Lung (tissue), 12 donors: Measurements from ENCODE around the gene KRTAP5-9. TPM values are rescaled to one million over a fixed set of nuclear protein-coding genes. Genes with fewer than 3 reads are reported as not detected.
"Not testable (repeated sequence)": the region's sequence is repeated elsewhere in the genome, so short reads cannot be mapped to it uniquely, and the experiment has no call there.

Source experiments
- ATAC-seq: fragments of 200-7000 bp; cut with Tn5 transposase; one replicate; pipeline ENCODE4 v1.9.1; 2020; ENCODE audit warnings: moderate number of reproducible peaks; ENCODE audit not compliant: insufficient read depth, low FRiP score
- DNase-seq, 3 donors: peaks; one replicate each; pipeline ENCODE4 v3.0.0-alpha.2; 2013 to 2017
- H3K27ac ChIP-seq, 2 donors: one replicate each; pipeline ENCODE4 v1.5.1; 2013; ENCODE audit warnings: mild to moderate bottlenecking in 2 of 2, moderate library complexity in 2 of 2, control low read depth in 1 of 2, inconsistent platforms in 1 of 2, low read depth in 1 of 2, low read length in 1 of 2
- H3K27me3 ChIP-seq, 3 donors: one replicate each; pipeline ENCODE4 v1.5.1; 2013; ENCODE audit warnings: low read length in 2 of 3; ENCODE audit not compliant: control insufficient read depth in 3 of 3, insufficient read depth in 3 of 3
- H3K36me3 ChIP-seq, 4 donors: one replicate each; pipeline ENCODE4 v1.5.1; 2013; ENCODE audit warnings: low read length in 4 of 4, mild to moderate bottlenecking in 1 of 4, moderate library complexity in 1 of 4; ENCODE audit not compliant: control insufficient read depth in 4 of 4, insufficient read depth in 4 of 4
- H3K4me1 ChIP-seq, 5 donors: one replicate each; pipeline ENCODE4 v1.5.1; 2013; ENCODE audit warnings: low read length in 5 of 5, mild to moderate bottlenecking in 2 of 5, moderate library complexity in 1 of 5; ENCODE audit not compliant: control insufficient read depth in 5 of 5, insufficient read depth in 5 of 5
- H3K4me3 ChIP-seq: one replicate; pipeline ENCODE4 v1.5.1; 2013; ENCODE audit warnings: mild to moderate bottlenecking, control low read depth, moderate library complexity
- H3K9ac ChIP-seq, 2 donors: one replicate each; pipeline ENCODE4 v1.5.1; 2013; ENCODE audit warnings: low read length in 2 of 2, control low read depth in 1 of 2; ENCODE audit not compliant: insufficient read depth in 1 of 2
- H3K9me3 ChIP-seq, 4 donors: one replicate each; pipeline ENCODE4 v1.5.1; 2013; ENCODE audit warnings: low read length in 3 of 4, mild to moderate bottlenecking in 1 of 4, moderate library complexity in 1 of 4; ENCODE audit not compliant: control insufficient read depth in 4 of 4, insufficient read depth in 3 of 4
- WGBS, 2 donors: extraction: QIAGEN DNeasy Blood & Tissue Kit; methylation state at CpG; one replicate each; pipeline ENCODE4 v1.1.7; 2013; 5-methylcytosine and 5-hydroxymethylcytosine counted together
- polyA plus RNA-seq, 2 donors: library from polyadenylated mRNA; stranded (reverse); fragments of 200-250 nt; gene quantifications; one replicate each; pipeline ENCODE4 v1.2.1, GENCODE V29; 2013
- total RNA-seq, 2 donors: library from RNA; depleted of rRNA in 1 of 2; stranded (reverse); fragments of >200 nt in 1 of 2; gene quantifications; one replicate each; pipeline ENCODE4 v1.2.1, GENCODE V29; 2014 to 2021
- TF ChIP-seq, protein P1 (sequence below): IDR thresholded peaks from 2 replicates; pipeline ENCODE4 v1.5.1; 2012; ENCODE audit warnings: mild to moderate bottlenecking; ENCODE audit errors: control extremely low read depth, extremely low read depth
- donor health status: control.
- donor health status: control.
- donor health status: Bipolar disorder and iron deficiency.
- donor health status: healthy.
- donor health status: DM: yes; HTN: yes; CAD: no.

The KRTAP5-9 gene
- total and polyA plus RNA-seq, 4 donors = 0.13 to 0.52 (median 0.29) TPM

DNA sequence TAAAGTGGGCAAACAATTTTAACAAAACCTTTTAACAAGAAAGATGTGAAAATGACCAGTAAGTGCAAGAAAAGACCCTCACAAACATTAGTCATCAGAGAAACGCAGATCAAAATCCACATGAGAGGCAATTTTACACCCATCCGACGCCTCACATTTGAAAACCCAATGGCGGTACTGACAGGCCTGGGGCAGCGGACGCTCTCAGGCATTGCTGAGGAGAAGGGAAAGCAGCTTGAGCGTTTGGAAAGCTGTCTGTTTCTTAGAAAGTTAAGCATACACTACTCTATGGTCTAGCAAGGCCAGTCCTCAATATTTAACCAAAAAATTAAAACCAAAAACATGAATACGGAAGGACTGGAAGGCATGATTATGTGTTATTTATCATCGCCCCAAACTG lies 12.4 kb upstream of the KRTAP5-9 start:
- Histone ChIP-seq H3K4me1 (no peaks in the 10 kb centered on the region), H3K9ac (no peak overlapping the region), H3K27ac (no peak overlapping the region), H3K36me3 (no peaks in the 10 kb centered on the region), H3K27me3 (no peaks in the 10 kb centered on the region), H3K9me3 (no peaks in the 10 kb centered on the region), H3K4me3 (no peak overlapping the region)
- 94 to 98% methylated on average over 9 of the region's 9 CpGs for WGBS, 2 donors
- TF ChIP-seq, protein P1, sequence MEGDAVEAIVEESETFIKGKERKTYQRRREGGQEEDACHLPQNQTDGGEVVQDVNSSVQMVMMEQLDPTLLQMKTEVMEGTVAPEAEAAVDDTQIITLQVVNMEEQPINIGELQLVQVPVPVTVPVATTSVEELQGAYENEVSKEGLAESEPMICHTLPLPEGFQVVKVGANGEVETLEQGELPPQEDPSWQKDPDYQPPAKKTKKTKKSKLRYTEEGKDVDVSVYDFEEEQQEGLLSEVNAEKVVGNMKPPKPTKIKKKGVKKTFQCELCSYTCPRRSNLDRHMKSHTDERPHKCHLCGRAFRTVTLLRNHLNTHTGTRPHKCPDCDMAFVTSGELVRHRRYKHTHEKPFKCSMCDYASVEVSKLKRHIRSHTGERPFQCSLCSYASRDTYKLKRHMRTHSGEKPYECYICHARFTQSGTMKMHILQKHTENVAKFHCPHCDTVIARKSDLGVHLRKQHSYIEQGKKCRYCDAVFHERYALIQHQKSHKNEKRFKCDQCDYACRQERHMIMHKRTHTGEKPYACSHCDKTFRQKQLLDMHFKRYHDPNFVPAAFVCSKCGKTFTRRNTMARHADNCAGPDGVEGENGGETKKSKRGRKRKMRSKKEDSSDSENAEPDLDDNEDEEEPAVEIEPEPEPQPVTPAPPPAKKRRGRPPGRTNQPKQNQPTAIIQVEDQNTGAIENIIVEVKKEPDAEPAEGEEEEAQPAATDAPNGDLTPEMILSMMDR = no peak
- DNase-seq = no peak
- ATAC-seq = no peak

DNA sequence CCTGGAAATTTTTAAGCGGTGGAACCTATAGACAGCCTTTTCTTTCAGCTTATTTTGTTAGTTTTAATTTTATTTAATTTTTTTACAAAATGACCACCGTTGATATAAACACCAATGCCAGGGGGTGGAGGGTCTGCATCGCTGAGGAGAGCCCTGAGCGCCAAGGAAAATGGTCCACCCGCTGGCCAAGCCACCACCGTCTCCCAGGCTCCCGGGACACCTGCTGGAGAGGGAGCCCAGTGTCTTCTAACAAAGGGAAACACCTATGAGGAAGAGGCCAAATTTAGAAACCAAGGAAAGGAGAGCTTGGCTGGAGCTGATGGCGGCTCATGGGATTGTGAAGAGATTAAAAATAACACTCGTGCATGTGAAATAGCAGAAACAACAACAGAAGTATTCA lies 10.7 kb upstream of the KRTAP5-9 start:
- DNase-seq = no peak
- no peak overlapping the region for H3K4me3 ChIP-seq
- H3K36me3 ChIP-seq = no peaks in the 10 kb centered on the region
- TF ChIP-seq, protein P1 = no peak
- 89 to 91% methylated on average over 9 of the region's 9 CpGs for WGBS, 2 donors
- H3K27ac ChIP-seq = no peak overlapping the region
- no peak for ATAC-seq
- no peaks in the 10 kb centered on the region for H3K27me3 ChIP-seq
- no peaks in the 10 kb centered on the region for H3K4me1 ChIP-seq
- no peaks in the 10 kb centered on the region for H3K9me3 ChIP-seq
- H3K9ac ChIP-seq = no peak overlapping the region

- not testable (repeated sequence) for H3K9me3 ChIP-seq, H3K27me3 ChIP-seq, H3K9ac ChIP-seq, H3K36me3 ChIP-seq, H3K27ac ChIP-seq, H3K4me3 ChIP-seq, H3K4me1 ChIP-seq, ATAC-seq
- peak; percentile 26 to 54 (median 45) for DNase-seq
- WGBS, 2 donors = 52 to 66% methylated on average over 4 of the region's 4 CpGs
Measured at GRCh38 chr11:71537977-71538665, 10.1 kb upstream of the KRTAP5-9 start, which contains the start of gene KRTAP5-8. Gene KRTAP5-8 (plus strand): TSS chr11:71538025. CDS start chr11:71538056, 31 bp downstream.

- Histone ChIP-seq H3K27ac (no peak overlapping the region), H3K36me3 (no peaks in the 10 kb centered on the region), H3K9ac (no peak overlapping the region), H3K4me1 (no peaks in the 10 kb centered on the region), H3K9me3 (no peaks in the 10 kb centered on the region), H3K4me3 (no peak overlapping the region), H3K27me3 (no peaks in the 10 kb centered on the region)
- no peak for ATAC-seq
- TF ChIP-seq, protein P1 = no peak
- no peak for DNase-seq
- WGBS, 2 donors = 90 to 91% methylated on average over 4 of the region's 4 CpGs
Measured at GRCh38 chr11:71538666-71538990, 9.6 kb upstream of the KRTAP5-9 start.
